ENCODE results near the gene TDRD12.

- TF ChIP-seq YY1 (IDR thresholded peaks at IDR 0.05; ENCODE audit: insufficient read depth, insufficient read length) (no peak), ZNF274 (IDR thresholded peaks at IDR 0.05; ENCODE audit: low read depth, low read length) (no peak)
Measured at GRCh38 chr19:32771596-32771995, 52.0 kb downstream of the TDRD12 start.

All from NT2/D1 (cell line).